Thoracic aorta (tissue), 2 donors: ENCODE measurements around the gene MFAP5. TPM values are rescaled to one million over a fixed set of nuclear protein-coding genes. Genes with fewer than 3 reads are reported as not detected.

Experiments
- ATAC-seq: fragments of 150-250 bp; one replicate; pipeline ENCODE4 v1.8.0; 2017; ENCODE audit warnings: low read depth; ENCODE audit not compliant: insufficient number of reproducible peaks, low FRiP score
- DNase-seq: peaks from one replicate; pipeline ENCODE4 v3.0.0-alpha.2; 2020; ENCODE audit warnings: low spot score
- H3K27ac ChIP-seq, 2 donors: fragments of 200-600 bp; sonication (generic); 1 replicate in 1 of 2; 2 replicates in 1 of 2; pipeline ENCODE4 v1.5.1; 2016; ENCODE audit warnings: mild to moderate bottlenecking in 2 of 2, moderate library complexity in 2 of 2
- H3K27me3 ChIP-seq: fragments of 200-600 bp; sonication (generic); replicated peaks from 2 replicates; pipeline ENCODE4 v1.6.0; 2016; ENCODE audit warnings: mild to moderate bottlenecking; ENCODE audit not compliant: insufficient read depth
- H3K36me3 ChIP-seq: fragments of 200-600 bp; sonication (generic); one replicate; pipeline ENCODE4 v1.5.1; 2016
- H3K4me1 ChIP-seq, 2 donors: fragments of 200-600 bp; sonication (generic); 1 replicate in 1 of 2; 2 replicates in 1 of 2; pipeline versions ENCODE4 v1.5.1 to v1.6.0; 2016; ENCODE audit warnings: low read depth in 2 of 2, mild to moderate bottlenecking in 1 of 2; ENCODE audit not compliant: control insufficient read depth in 1 of 2
- H3K4me3 ChIP-seq: fragments of 200-600 bp; sonication (generic); 2 replicates; pipeline ENCODE4 v1.5.1; 2016; ENCODE audit warnings: mild to moderate bottlenecking
- H3K9me3 ChIP-seq: fragments of 200-600 bp; sonication (generic); 2 replicates; pipeline ENCODE4 v1.5.1; 2016
- total RNA-seq, 2 donors: library from RNA; depleted of rRNA; stranded (reverse); fragments of >200 nt; gene quantifications; one replicate each; pipeline versions ENCODE4 v1.1.0 to v1.2.3, GENCODE V29; 2016
- TF ChIP-seq, protein P1 (sequence below): fragments of 200-600 bp; sonication (generic); IDR thresholded peaks from one replicate; pipeline ENCODE4 v1.5.1; 2019; ENCODE audit warnings: antibody characterized with exemption

The MFAP5 gene
- total RNA-seq, 2 donors from 2014 or later, result 158 to 186 TPM

- H3K9me3 ChIP-seq, result no peaks in the 10 kb centered on the region
- H3K4me3 ChIP-seq, result peak overlapping the region; percentile 99
- TF ChIP-seq, protein P1, sequence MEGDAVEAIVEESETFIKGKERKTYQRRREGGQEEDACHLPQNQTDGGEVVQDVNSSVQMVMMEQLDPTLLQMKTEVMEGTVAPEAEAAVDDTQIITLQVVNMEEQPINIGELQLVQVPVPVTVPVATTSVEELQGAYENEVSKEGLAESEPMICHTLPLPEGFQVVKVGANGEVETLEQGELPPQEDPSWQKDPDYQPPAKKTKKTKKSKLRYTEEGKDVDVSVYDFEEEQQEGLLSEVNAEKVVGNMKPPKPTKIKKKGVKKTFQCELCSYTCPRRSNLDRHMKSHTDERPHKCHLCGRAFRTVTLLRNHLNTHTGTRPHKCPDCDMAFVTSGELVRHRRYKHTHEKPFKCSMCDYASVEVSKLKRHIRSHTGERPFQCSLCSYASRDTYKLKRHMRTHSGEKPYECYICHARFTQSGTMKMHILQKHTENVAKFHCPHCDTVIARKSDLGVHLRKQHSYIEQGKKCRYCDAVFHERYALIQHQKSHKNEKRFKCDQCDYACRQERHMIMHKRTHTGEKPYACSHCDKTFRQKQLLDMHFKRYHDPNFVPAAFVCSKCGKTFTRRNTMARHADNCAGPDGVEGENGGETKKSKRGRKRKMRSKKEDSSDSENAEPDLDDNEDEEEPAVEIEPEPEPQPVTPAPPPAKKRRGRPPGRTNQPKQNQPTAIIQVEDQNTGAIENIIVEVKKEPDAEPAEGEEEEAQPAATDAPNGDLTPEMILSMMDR, result no peak
- DNase-seq (no peak), ATAC-seq (no peak)
- no peaks in the 10 kb centered on the region for H3K36me3 ChIP-seq
- H3K27ac ChIP-seq, result peak overlapping the region; percentile 99
- H3K27me3 ChIP-seq, result no peaks in the 10 kb centered on the region
- peaks cover 17 to 46% of the 10 kb centered on the region in 2 donors for H3K4me1 ChIP-seq
These were observed 36.3 kb upstream of the MFAP5 start for GRCh38 chr12:8698879-8699278.

DNA sequence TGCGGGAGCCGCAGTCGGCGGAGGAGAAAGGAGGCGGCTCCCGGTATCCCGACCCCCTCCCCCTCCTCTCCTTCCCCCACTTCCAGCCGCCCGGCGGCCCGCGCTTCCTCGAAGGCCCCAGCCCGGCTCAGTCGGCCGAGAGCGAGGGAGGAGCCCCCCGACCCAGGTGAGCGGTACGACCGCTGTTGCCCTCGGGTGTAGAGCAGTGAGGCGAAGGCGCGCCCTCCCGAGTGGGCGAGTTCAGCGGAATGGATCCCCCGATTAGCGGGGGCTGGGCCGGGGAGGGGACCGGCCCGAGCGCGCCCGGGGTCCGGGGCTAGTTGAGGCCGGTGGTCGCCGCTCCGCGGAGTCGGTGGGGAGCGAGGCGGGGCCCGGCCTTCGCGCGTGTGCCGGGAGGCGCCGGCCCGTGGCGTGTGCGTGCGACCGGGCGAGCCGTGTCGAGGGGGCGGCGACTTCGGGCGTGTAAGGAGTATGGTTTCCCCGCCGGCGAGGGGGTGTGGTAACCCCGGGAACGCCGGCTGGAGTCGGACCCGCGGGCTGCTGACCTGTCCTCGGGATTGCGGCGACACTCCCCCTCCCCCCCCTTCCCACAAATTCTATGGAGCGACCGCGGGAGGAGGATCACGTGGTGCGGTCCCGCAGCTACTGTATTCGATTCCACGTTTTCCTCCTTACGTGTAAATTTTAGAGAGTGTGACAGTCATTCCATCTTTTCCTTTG, 35.7 kb upstream of the MFAP5 start:
- no peaks in the 10 kb centered on the region for H3K27me3 ChIP-seq
- H3K27ac ChIP-seq, result peak overlapping the region; percentile 99
- peak overlapping the region; percentile 99 for H3K4me3 ChIP-seq
- TF ChIP-seq, protein P1, result no peak
- peak; percentile 38 for ATAC-seq
- DNase-seq, result no peak
- H3K9me3 ChIP-seq, result no peaks in the 10 kb centered on the region
- no peaks in the 10 kb centered on the region for H3K36me3 ChIP-seq
- H3K4me1 ChIP-seq, result peaks cover 13 to 43% of the 10 kb centered on the region in 2 donors

GRCh38 chr12:8697476-8698131, 35.0 kb upstream of the MFAP5 start, which contains the start of gene RIMKLB:
Gene RIMKLB (plus strand): TSS chr12:8697991. CDS start chr12:8713867, 15,876 bp downstream.
- DNase-seq, result peak; percentile 53

GRCh38 chr12:8697120-8697475, 34.5 kb upstream of the MFAP5 start:
- Histone ChIP-seq H3K27me3 (no peaks in the 10 kb centered on the region), H3K9me3 (no peaks in the 10 kb centered on the region), H3K4me3 (peak overlapping the region; percentile 99), H3K4me1 (peaks cover 9 to 43% of the 10 kb centered on the region in 2 donors), H3K27ac (peak overlapping the region; percentile 99), H3K36me3 (no peaks in the 10 kb centered on the region)
- DNase-seq (no peak), ATAC-seq (peak; percentile 17)
- TF ChIP-seq, protein P1, result no peak

More at GRCh38 chr12:8697476-8698131, 35.0 kb upstream of the MFAP5 start, which contains the start of gene RIMKLB:
- peak within 1 kb of the TSS; percentile 99 for H3K4me3 ChIP-seq
- peak within 1 kb of the TSS; percentile 99 for H3K27ac ChIP-seq
- no peaks in the 10 kb centered on the region for H3K27me3 ChIP-seq
- peaks cover 9 to 43% of the 10 kb centered on the region in 2 donors for H3K4me1 ChIP-seq
- H3K36me3 ChIP-seq, result no peaks in the 10 kb centered on the region
- ATAC-seq, result peak; percentile 64
- H3K9me3 ChIP-seq, result no peaks in the 10 kb centered on the region
- TF ChIP-seq, protein P1, result no peak

- H3K4me3 ChIP-seq, result peak overlapping the region; percentile 99
- no peak for ATAC-seq
- H3K9me3 ChIP-seq, result no peaks in the 10 kb centered on the region
- TF ChIP-seq, protein P1, result no peak
- H3K4me1 ChIP-seq, result peaks cover 8 to 43% of the 10 kb centered on the region in 2 donors
- H3K27ac ChIP-seq, result peak overlapping the region; percentile 99
- H3K27me3 ChIP-seq, result no peaks in the 10 kb centered on the region
- no peaks in the 10 kb centered on the region for H3K36me3 ChIP-seq
- DNase-seq, result no peak
These were observed 33.9 kb upstream of the MFAP5 start for GRCh38 chr12:8696442-8697090.
